SH-SY5Y (cell line): ENCODE measurements around the gene SPPL2B.

Source experiments
- GATA2 ChIP-seq: IDR thresholded peaks from 2 replicates; pipeline ENCODE4 v1.6.1; 2011; ENCODE audit warnings: mild to moderate bottlenecking, low read depth, low read length
- GATA3 ChIP-seq: IDR thresholded peaks from 2 replicates; pipeline ENCODE4 v1.6.1; 2011; ENCODE audit warnings: low read depth, mild to moderate bottlenecking, low read length, moderate library complexity

SPPL2B gene

DNA sequence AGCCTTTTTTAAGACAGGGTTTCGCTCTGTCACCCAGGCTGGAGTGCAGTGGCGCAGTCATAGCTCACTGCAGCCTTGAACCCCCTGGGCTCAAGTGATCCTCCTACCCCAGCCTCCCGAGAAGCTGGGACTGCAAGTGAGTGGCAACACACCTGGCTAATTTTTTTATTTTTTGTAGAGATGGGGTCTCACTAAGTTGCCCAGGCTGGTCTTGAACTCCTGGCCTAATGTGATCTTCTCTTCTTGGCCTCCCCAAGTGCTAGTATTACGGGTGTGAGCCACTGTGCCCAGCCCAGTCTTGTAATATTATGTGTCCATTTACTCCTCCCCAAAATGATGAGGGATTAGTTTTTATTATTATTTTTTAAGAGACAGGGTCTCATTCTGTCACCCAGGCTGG is 17.4 kb upstream of the SPPL2B start:
- TF ChIP-seq GATA3, result no peak
- no peak for TF ChIP-seq GATA2

DNA sequence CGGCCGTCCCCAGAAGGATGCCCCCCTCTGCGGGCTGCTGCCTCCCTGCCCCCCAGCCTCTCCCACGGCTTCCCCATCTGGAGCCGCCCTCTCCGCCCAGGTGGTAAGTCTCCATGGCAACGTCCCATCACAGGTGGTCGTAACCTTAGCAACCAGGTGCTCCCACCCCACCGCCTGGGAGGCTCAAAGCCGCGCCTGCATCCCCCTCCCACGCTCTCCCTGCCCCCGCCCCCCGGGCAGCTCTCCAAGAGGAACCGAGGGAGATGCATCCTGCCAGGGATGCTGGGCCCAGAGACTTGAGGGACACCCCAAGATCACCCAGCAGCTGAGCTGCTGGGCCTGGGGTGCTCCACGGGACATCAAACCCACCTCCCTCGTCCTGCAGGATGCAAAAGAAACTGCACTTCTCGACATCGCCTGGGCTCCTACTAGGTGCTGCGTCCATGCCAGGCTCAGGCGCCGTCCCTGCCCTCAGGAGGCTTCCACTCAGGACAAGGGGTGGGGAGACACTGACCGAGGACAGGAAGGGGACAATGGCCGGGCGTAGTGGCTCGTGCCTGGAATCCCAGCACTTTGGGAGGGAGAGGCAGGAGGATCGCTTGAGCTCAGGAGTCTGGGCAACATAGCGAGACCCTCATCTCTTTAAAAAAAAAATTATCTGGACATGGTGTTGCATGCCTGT is 15.5 kb upstream of the SPPL2B start:
- TF ChIP-seq GATA2 (no peak), GATA3 (no peak)

GRCh38 chr19:2315121-2315817 is 13.2 kb upstream of the SPPL2B start:
- no peak for TF ChIP-seq GATA2
- no peak for TF ChIP-seq GATA3

GRCh38 chr19:2315818-2316353 is 12.6 kb upstream of the SPPL2B start:
- no peak for TF ChIP-seq GATA3
- TF ChIP-seq GATA2, result no peak

DNA sequence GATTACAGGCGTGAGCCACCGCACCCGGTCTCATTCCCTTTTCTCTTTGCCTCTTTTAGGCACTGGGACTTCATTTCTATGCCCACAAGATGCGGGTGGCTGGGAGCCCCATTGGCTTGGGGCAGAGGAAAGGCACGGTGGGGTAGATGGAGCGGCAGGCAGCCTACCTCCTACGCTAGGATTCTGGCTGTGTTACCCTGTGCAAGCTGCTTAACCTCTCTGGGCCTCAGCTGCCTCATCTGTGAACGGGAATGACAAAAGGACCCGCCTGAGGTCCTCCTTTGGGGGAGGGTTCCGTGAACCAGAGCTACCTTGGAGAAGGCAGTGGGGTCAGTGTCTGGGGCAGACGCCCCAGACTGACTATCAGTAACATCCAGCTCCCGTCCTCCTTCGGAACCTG is 11.2 kb upstream of the SPPL2B start:
- no peak for TF ChIP-seq GATA2
- TF ChIP-seq GATA3, result no peak

GRCh38 chr19:2317756-2318155 is 10.7 kb upstream of the SPPL2B start:
- TF ChIP-seq GATA3 (no peak), GATA2 (no peak)

DNA sequence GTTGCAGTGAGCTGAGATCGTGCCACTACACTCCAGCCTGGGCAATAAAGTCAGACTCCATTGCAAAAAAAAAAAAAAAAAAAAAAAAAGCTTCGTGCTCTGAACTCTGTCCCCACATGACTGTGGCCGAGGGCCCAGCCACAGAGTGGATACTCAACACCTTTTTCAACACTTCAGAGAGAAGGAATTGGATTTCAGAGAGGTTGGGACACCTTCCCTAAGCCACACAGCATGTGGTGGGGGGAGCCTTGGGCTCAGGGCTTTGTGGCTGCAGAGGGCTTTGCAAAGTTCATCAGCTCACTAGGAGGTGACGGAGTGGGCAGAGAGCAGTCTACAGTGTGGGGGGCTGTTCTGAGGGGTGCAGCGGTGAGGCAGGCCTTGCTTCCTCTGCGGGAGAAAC is 9.6 kb upstream of the SPPL2B start:
- TF ChIP-seq GATA2, result no peak
- no peak for TF ChIP-seq GATA3

DNA sequence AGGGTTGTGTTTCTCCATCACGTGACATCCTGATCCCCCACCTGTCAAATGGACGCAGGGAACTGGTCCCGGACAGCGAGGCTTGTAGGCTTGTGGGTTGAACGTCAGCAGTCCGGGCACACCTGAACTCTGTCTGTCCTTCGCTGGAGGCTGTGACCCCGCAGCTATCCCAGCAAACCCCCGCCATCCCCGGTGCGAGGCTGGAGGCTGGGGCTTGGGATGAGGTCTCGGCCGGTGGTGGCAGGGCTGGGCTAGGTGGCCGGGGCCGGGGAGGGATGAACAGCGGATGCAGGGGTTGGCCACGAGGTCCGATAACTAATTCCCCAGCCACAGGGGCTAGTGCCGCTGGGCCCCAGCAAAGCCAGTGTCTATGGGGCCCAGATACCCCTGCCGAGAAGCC is 8.9 kb upstream of the SPPL2B start:
- no peak for TF ChIP-seq GATA3
- no peak for TF ChIP-seq GATA2

- TF ChIP-seq GATA2 (no peak), GATA3 (no peak)
These were observed 8.4 kb upstream of the SPPL2B start for GRCh38 chr19:2320049-2320448.

- TF ChIP-seq GATA3 (no peak), GATA2 (no peak)
These were observed 7.5 kb upstream of the SPPL2B start for GRCh38 chr19:2320939-2321338.

DNA sequence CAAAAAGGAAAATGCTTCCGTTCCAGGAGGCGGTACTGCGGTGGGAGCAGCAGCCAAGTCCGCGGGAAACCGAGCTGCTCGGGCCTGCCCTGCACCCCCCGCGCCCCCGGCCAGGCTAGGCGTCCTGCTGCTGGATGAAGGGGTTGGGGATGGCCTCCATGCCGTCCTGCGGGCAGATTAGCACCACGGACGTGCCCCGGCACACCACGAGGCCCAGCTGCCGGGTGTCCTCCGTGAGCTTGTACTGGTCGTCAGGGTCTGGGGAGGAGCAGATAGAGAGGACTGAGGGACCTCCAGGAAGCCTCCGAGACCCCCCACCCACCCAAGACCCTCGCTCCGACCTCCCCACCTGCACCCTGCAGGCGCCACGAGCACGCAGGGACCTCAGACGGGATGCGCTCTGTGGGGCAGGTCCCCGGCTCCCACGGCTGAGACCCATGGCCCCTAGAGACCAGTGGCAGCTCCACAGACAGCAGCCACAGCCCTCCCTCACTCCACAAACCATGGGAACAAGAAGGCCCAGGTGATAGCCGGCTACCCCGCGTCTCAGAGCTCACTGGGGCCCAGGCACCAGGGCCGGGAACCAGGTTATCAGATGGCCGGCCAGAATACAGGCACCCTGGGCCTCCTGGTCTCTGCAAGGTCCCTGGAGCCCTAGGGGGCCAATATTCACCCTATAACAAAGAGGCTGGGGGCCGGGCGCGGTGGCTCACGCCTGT is 6.8 kb upstream of the SPPL2B start:
- TF ChIP-seq GATA3 (no peak), GATA2 (no peak)

- no peak for TF ChIP-seq GATA2
- no peak for TF ChIP-seq GATA3
These were observed 4.8 kb upstream of the SPPL2B start for GRCh38 chr19:2323707-2324106.

DNA sequence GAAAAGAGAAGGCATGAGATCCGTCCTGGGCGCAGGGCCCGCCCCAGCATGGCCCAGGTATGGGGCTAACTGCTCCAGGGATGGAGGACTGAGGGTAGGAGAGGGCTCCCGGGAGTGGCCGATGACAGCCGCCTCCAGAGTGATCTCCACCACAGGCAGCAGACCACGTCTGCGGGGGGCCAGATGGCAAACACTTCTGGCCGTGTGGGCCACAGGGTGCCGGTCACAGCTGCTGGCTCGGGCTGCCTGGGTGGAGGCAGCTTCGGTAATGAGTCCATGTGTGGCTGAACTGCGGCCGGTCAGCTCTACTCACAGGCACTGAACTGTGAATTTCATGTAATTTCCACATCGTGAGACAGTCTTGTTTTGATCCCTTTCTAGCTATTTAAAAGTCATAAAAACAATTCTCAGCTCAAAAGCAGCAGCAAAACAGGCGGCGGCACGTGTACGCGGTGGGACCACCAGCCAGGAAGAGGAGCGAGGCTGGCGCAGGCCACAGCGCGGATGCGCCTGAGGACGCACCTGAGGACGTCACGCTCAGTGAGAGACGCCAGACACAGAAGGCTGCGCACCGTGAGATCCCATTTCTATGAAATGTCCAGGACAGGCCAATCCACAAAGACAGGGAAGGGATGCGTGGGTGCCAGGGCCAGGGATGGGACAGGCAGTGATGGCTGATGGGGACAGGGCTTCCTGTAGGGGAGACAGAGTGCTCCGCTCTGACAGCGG is 4.1 kb upstream of the SPPL2B start:
- TF ChIP-seq GATA2 (no peak), GATA3 (no peak)
